Peyer's patch (tissue), 4 donors: ENCODE measurements around the gene HOXA5.

Experiments
- CTCF ChIP-seq, 6 experiments: fragments of 450-650 bp in 4 of 6; fragments of 200-600 bp in 2 of 6; sonication (generic) in 1 of 6; IDR thresholded peaks; one replicate each; pipeline ENCODE4 v1.5.1; 2017 to 2019; ENCODE audit warnings: antibody characterized with exemption in 6 of 6, mild to moderate bottlenecking in 3 of 6, moderate library complexity in 1 of 6
- POLR2A ChIP-seq, 2 donors: fragments of 450-650 bp; IDR thresholded peaks; one replicate each; pipeline ENCODE4 v1.5.1; 2017; ENCODE audit warnings: antibody characterized with exemption in 2 of 2, mild to moderate bottlenecking in 2 of 2, moderate library complexity in 2 of 2

GRCh38 chr7:27188386-27189294 is 45.2 kb upstream of the HOXA5 start:
- no peak for TF ChIP-seq POLR2A (IDR thresholded peaks at IDR 0.05)
- TF ChIP-seq CTCF (IDR thresholded peaks at IDR 0.05): no peak
